Fibroblast of mammary gland (primary cell): ENCODE data around the gene TNFRSF1A.

Source experiments
- DNase-seq: peaks from one replicate; pipeline ENCODE4 v3.0.0-alpha.2; 2010; ENCODE audit warnings: low read depth
- H3K4me3 ChIP-seq: 2 replicates; pipeline ENCODE4 v1.5.1; 2011; ENCODE audit warnings: low read depth, mild to moderate bottlenecking, low read length, moderate library complexity; ENCODE audit not compliant: control insufficient read depth
- TF ChIP-seq, protein P1 (sequence below): conservative IDR thresholded peaks from 2 replicates; pipeline ENCODE4 v1.5.1; 2011; ENCODE audit warnings: low read depth, low read length, inconsistent platforms; ENCODE audit not compliant: control insufficient read depth, insufficient read depth

Gene TNFRSF1A

DNA sequence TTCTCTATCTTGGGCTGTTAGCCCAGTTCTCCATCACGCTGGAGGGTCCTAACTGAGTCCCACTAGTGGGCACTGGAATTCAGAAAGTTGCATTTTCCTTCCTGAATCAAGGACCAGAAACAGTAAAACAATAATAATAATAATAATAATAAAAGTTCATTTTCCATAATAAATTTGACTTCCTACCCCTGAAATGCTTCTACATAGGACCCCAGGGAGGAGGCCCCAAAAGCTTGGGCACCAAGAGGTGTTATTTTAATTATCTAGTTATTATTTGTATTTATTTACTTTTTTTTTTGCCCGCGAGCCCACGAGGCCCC lies 21.1 kb upstream of the TNFRSF1A start:
- no peak overlapping the region for H3K4me3 ChIP-seq
- no peak for DNase-seq
- TF ChIP-seq, protein P1, sequence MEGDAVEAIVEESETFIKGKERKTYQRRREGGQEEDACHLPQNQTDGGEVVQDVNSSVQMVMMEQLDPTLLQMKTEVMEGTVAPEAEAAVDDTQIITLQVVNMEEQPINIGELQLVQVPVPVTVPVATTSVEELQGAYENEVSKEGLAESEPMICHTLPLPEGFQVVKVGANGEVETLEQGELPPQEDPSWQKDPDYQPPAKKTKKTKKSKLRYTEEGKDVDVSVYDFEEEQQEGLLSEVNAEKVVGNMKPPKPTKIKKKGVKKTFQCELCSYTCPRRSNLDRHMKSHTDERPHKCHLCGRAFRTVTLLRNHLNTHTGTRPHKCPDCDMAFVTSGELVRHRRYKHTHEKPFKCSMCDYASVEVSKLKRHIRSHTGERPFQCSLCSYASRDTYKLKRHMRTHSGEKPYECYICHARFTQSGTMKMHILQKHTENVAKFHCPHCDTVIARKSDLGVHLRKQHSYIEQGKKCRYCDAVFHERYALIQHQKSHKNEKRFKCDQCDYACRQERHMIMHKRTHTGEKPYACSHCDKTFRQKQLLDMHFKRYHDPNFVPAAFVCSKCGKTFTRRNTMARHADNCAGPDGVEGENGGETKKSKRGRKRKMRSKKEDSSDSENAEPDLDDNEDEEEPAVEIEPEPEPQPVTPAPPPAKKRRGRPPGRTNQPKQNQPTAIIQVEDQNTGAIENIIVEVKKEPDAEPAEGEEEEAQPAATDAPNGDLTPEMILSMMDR = no peak

DNA sequence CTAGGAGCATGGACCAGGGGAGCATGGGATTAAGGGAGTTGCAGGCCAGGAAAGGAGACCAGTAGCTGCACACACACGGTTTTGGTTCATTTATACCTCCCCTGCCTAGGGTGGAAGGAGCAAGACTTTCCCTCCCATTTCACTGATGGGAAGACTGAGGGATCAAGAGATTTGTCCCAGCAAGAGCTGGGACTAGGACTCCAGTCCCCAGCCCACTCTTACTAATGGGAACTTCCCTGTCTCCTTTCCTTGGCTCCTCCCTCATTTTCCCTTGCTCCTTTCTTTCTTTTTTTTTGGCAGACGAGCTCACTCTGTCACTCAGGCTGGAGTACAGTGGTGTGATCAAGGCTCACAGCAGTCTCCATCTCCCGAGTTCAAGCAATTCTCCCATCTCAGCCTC lies 20.5 kb upstream of the TNFRSF1A start:
- DNase-seq = no peak
- H3K4me3 ChIP-seq = no peak overlapping the region
- TF ChIP-seq, protein P1 = no peak

DNA sequence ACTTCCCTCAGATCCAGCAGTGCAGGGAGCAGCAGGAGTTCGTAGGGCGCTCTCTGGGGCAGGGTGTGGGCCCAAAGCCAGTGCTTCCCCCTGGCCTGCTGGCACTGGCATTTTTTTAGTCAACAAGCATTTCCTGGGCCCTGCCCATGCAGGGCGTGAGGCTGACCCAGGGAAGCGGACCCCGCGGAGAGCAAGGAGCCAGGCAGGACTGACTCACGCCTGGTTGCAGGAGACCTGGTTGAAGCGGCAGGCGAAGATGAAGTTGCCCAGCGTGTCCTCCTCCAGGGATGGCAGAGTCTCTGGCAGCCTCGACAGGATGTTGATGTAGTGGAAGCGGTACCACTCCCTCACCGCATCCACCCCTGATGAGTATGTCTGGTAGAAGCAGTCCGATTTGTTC lies 20.0 kb upstream of the TNFRSF1A start:
- H3K4me3 ChIP-seq = no peak overlapping the region
- no peak for DNase-seq
- TF ChIP-seq, protein P1 = no peak

DNA sequence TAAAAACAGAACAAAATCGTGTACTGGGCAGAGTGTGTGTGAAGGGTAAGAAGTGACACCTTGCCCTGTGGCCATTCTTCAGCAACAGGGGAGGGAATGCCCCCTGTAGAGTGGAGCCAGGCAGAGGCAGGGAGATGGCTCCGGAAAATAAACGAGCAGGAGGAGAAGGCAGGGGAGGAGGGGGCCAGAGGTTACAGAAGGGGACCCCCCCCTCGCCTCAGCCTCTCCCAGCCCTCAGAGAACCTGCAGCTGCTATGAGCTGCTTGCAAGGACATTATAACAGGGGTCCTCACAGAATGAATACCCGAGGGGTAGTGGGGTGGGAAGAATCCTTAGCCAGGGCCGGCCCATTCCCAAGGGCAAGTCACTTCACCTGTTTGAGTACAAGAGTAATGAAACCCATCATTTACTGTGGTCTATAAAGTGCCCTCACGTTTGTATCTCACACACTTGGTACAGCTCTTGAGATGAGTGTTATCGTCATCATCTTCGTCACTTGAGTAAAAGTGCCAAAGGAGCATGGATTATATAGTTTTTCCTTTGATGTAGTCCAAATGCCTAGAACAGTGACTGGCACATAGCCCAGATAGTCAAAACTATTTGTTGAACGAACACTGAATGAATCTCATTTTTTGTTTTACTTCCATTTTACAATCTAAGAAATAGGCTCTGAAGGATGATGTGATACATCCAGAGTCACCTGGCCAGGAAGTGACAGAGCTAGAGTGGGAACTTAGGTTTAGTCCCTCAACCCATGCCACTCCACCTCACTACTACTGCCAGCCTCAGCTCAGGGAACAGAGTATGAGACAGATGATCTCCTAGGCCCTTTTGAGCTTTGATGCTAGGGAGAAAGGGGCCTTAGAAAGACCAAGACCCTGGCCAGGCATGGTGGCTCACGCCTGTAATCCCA lies 19.0 kb upstream of the TNFRSF1A start:
- TF ChIP-seq, protein P1 = no peak
- no peak for DNase-seq
- no peak overlapping the region for H3K4me3 ChIP-seq

DNA sequence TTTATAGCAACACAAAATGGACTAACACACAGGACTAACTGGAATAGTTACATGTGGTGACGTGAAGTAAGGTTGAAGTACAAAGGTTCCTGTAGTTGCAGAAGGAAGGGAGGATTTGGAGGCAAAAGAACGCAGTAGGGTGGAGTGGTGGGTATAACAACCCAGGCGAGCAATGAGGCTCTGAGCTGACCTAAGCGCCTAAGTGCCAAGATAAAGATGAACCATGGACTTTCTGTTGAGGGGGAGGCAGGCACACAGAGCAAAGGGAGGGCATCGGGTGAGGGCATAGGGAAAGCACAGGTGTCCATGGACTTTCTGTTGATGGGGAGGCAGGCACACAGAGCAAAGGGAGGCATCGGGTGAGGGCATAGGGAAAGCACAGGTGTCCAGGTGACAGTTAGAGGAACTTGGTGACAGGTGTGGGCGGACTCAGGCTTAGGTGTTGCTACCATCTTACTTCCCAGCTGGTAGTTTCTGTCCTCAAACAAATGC lies 18.2 kb upstream of the TNFRSF1A start:
- TF ChIP-seq, protein P1 = no peak
- DNase-seq = no peak
- no peak overlapping the region for H3K4me3 ChIP-seq

DNA sequence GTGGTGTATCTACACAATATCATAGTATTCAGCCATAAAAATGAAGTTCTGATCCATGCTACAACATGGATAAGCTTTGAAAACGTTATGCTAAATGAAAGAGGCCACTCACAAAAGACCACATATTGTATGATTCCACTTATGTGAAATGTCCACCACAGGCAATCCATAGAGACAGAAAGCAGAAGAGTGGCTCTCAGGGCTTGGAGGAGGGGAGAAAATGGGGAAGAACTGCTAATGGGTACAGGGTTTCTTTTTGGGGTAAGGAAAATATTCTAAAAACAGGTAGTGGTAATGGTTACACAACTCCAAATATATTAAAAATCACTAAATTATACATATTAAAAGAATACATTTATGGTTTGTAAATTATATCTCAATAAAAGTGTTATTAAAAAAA lies 17.0 kb upstream of the TNFRSF1A start:
- no peak for DNase-seq
- TF ChIP-seq, protein P1 = no peak
- no peak overlapping the region for H3K4me3 ChIP-seq

DNA sequence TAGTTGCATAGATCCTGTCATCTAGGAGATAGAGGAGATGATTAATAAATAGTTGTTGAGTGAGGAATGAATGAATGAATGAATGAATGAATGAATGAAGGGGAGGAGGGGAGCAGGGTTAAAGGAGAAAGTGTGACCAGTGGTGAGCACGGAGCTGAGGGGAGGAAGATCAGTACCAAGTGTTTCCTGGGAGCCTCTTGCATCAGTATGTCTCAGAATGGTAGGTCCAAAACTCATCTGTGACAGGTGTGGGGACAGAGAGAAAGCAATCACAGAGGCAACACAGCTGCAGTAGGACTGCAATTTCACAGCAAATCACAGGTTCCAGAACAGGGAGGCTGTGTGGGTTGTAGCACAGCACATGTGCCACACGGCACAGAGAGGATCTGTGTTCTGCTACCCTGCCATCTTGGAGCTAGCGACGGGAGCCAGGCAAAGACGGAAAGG lies 14.5 kb upstream of the TNFRSF1A start:
- DNase-seq = no peak
- H3K4me3 ChIP-seq = no peak overlapping the region
- TF ChIP-seq, protein P1 = no peak
